GM06990 (cell line): ENCODE measurements around the gene PLA2G6.

ENCODE experiments used
- DNase-seq: peaks from one replicate; pipeline ENCODE4 v3.0.0-alpha.2; 2011; ENCODE audit not compliant: insufficient read length; ENCODE audit errors: extremely low read depth
- H3K27me3 ChIP-seq: replicated peaks from 2 replicates; pipeline ENCODE4 v1.6.0; 2011; ENCODE audit warnings: low read length; ENCODE audit not compliant: control insufficient read depth, insufficient read depth
- H3K36me3 ChIP-seq: 2 replicates; pipeline ENCODE4 v1.5.1; 2011; ENCODE audit warnings: low read length; ENCODE audit not compliant: control insufficient read depth, insufficient read depth
- H3K4me3 ChIP-seq: replicated peaks from 2 replicates; pipeline ENCODE4 v1.5.1; 2011; ENCODE audit warnings: low read depth, mild to moderate bottlenecking, control low read depth, low read length
- TF ChIP-seq, protein P1 (sequence below): IDR thresholded peaks from 2 replicates; pipeline ENCODE4 v1.5.1; 2011; ENCODE audit warnings: low read length, control low read depth, mild to moderate bottlenecking, inconsistent platforms; ENCODE audit not compliant: insufficient read depth, poor library complexity, severe bottlenecking

PLA2G6 gene

DNA sequence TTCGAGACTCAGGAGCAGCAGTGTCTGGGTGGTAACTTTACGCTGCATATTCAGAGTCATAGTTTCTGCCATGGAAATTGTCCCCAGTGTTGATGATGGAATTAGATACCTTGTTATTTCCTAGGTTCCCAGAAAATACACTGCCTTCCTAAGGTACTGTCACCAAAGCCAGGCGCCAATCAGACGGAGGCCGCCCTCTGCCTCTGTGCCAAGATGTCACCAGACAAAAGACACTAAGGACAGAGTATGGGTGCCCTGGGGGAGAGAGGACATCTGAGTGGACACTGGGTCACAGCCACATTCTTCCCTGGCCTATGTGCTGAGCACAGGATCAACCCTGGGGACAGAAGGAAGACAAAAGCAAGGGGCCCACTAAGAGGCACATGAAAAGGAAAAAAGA lies 11.2 kb downstream of the PLA2G6 start:
- peaks cover 7% of the 10 kb centered on the region for H3K36me3 ChIP-seq
- DNase-seq: no peak
- no peaks in the 10 kb centered on the region for H3K27me3 ChIP-seq
- TF ChIP-seq, protein P1, sequence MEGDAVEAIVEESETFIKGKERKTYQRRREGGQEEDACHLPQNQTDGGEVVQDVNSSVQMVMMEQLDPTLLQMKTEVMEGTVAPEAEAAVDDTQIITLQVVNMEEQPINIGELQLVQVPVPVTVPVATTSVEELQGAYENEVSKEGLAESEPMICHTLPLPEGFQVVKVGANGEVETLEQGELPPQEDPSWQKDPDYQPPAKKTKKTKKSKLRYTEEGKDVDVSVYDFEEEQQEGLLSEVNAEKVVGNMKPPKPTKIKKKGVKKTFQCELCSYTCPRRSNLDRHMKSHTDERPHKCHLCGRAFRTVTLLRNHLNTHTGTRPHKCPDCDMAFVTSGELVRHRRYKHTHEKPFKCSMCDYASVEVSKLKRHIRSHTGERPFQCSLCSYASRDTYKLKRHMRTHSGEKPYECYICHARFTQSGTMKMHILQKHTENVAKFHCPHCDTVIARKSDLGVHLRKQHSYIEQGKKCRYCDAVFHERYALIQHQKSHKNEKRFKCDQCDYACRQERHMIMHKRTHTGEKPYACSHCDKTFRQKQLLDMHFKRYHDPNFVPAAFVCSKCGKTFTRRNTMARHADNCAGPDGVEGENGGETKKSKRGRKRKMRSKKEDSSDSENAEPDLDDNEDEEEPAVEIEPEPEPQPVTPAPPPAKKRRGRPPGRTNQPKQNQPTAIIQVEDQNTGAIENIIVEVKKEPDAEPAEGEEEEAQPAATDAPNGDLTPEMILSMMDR: no peak
- no peak overlapping the region for H3K4me3 ChIP-seq

DNA sequence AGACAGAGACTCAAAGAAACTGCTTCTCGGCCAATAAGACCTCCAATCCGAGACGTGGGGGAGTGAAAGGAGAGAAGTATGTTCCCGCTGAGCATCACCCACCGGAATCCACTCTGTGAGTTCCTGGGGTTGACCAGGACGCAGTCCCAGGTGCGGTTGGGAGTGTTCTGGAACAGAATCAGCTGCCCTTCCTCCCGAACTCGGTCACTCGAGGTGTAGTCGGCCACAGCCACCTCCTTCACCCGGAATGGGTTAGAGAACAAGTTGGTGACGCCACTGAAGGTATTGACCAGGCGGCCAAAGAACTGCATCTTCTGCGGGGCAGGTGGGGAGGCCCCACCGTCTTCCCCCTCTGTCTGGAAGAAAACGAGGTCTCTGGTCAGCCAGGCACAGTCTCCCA lies 12.5 kb downstream of the PLA2G6 start:
- Histone ChIP-seq H3K27me3 (no peaks in the 10 kb centered on the region), H3K4me3 (no peak overlapping the region), H3K36me3 (peaks cover 9% of the 10 kb centered on the region)
- no peak for DNase-seq
- TF ChIP-seq, protein P1: no peak

DNA sequence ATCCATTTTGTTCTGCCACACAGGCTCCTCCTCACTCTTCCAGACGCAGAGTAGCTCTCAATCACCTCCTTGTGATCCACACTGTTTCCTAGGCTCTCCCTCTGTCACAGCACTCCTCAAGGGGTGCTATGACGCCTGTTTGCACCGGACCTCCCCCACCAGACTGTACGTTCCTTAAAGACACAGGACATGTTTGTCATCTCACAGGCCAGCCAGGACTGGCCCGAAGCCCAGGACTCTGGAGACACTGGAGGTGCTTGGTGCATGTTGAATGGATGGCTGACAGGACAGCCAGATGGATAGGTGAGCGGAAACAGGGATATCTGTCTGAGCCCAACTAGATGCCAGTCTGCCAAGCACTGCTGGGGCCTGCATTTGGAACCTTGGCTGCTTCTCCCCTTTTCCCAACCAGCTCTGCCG lies 13.6 kb downstream of the PLA2G6 start:
- Histone ChIP-seq H3K27me3 (no peaks in the 10 kb centered on the region), H3K36me3 (peaks cover 9% of the 10 kb centered on the region), H3K4me3 (no peak overlapping the region)
- no peak for DNase-seq
- TF ChIP-seq, protein P1: no peak

DNA sequence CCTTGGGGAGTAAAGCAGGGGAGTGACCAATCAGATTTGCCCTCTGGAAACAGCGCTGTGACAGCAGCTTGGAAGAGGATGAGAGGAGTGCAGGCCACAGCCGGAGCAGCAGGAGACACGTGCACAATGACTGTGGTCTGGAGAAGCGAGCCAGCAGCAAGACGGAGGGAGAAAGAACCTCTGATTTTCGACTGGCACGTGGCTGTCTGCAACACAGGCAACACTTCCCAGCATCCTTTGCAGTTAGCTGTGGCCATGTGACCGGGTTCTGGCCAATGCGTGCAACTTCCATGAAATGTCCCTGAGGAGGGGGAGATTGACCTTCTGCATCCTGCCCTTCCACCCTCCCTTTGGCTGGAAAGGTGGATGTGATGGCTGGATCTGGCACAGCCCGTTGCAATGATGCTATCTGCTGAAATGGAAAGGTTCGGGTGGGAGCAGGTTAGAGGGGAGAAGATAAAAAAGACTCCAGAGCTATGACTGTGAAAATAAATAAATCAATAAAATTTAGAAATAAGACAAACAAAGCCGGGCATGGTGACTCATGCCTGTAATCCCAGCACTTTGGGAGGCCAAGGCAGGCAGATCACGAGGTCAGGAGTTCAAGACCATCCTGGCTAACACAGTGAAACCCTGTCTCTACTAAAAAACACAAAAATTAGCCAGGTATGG lies 15.6 kb downstream of the PLA2G6 start:
- H3K36me3 ChIP-seq: peaks cover 9% of the 10 kb centered on the region
- no peak for DNase-seq
- H3K27me3 ChIP-seq: no peaks in the 10 kb centered on the region
- H3K4me3 ChIP-seq: no peak overlapping the region
- TF ChIP-seq, protein P1: no peak

DNA sequence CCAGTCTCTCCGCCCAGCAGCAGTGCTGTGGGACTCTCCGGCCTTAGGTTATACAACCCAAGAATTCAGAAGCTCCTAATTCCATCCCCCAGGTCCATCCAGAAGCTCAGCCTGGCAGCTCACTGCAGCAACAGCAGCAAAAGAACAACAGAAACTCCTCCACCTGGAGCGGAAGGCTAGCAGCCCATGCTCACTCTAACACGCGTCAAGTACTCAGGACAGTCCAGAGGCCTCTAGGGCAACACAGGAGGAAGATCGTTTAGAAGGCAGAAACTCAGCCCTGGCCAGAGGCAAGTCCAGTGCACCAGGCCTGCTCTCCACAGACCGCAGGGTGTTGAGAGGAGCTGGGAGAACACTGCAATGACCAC lies 17.1 kb downstream of the PLA2G6 start:
- TF ChIP-seq, protein P1: no peak
- Histone ChIP-seq H3K4me3 (no peak overlapping the region), H3K36me3 (peaks cover 9% of the 10 kb centered on the region), H3K27me3 (no peaks in the 10 kb centered on the region)
- no peak for DNase-seq
